SK-N-SH treated with all-trans-retinoic acid at 6 μM for 48 hours (cell line): ENCODE measurements around the gene OR4N2.
"Not testable (repeated sequence)": the region's sequence is repeated elsewhere in the genome, so short reads cannot be mapped to it uniquely, and the experiment has no call there.

ENCODE experiments used
- ATAC-seq: fragments of 200-7000 bp; cut with Tn5 transposase; 3 replicates; pipeline ENCODE4 v1.9.1; 2020; ENCODE audit warnings: mild to moderate bottlenecking, moderate library complexity
- CREB5 ChIP-seq: fragments of 250-450 bp; sonication (Bioruptor Pico); IDR thresholded peaks from 2 replicates; pipeline ENCODE4 v1.5.1; 2020; ENCODE audit warnings: low read depth, mild to moderate bottlenecking, moderate library complexity
- CSDC2 ChIP-seq: fragments of 250-450 bp; sonication (Bioruptor Pico); IDR thresholded peaks from 2 replicates; pipeline ENCODE4 v1.5.0; 2020; ENCODE audit warnings: mild to moderate bottlenecking, moderate library complexity
- CSRNP3 ChIP-seq: fragments of 250-450 bp; sonication (Bioruptor Pico); IDR thresholded peaks from 2 replicates; pipeline ENCODE4 v1.5.1; 2021; ENCODE audit warnings: mild to moderate bottlenecking, moderate library complexity
- ESRRG ChIP-seq: fragments of 250-450 bp; sonication (Bioruptor Pico); IDR thresholded peaks from 2 replicates; pipeline ENCODE4 v1.6.1; 2021; ENCODE audit warnings: mild to moderate bottlenecking
- GLIS3 ChIP-seq: fragments of 250-450 bp; sonication (Bioruptor Pico); IDR thresholded peaks from 2 replicates; pipeline ENCODE4 v1.5.0; 2020; ENCODE audit warnings: mild to moderate bottlenecking, moderate library complexity
- ISL1 ChIP-seq: fragments of 250-450 bp; sonication (Bioruptor Pico); IDR thresholded peaks from 2 replicates; pipeline ENCODE4 v2.1.2; 2022; ENCODE audit warnings: mild to moderate bottlenecking, moderate library complexity
- OSR1 ChIP-seq: fragments of 250-450 bp; sonication (Bioruptor Pico); IDR thresholded peaks from 2 replicates; pipeline ENCODE4 v1.8.0; 2022; ENCODE audit warnings: moderate library complexity, mild to moderate bottlenecking, inconsistent platforms
- PATZ1 ChIP-seq: fragments of 250-450 bp; sonication (Bioruptor Pico); IDR thresholded peaks from 2 replicates; pipeline ENCODE4 v1.8.0; 2020; ENCODE audit warnings: mild to moderate bottlenecking, moderate library complexity, borderline replicate concordance
- PPARA ChIP-seq: fragments of 250-450 bp; sonication (Bioruptor Pico); IDR thresholded peaks from 2 replicates; pipeline ENCODE4 v1.5.0; 2020; ENCODE audit warnings: mild to moderate bottlenecking, borderline replicate concordance
- SNAI2 ChIP-seq: fragments of 250-450 bp; sonication (Bioruptor Pico); IDR thresholded peaks from 2 replicates; pipeline ENCODE4 v1.5.0; 2020; ENCODE audit warnings: mild to moderate bottlenecking, moderate library complexity
- TCF4 ChIP-seq: fragments of 250-450 bp; sonication (Bioruptor Pico); IDR thresholded peaks from 2 replicates; pipeline ENCODE4 v1.8.0; 2021; ENCODE audit warnings: mild to moderate bottlenecking, moderate library complexity, borderline replicate concordance
- TOX ChIP-seq: fragments of 250-450 bp; sonication (Bioruptor Pico); IDR thresholded peaks from 2 replicates; pipeline ENCODE4 v1.8.0; 2021; ENCODE audit warnings: mild to moderate bottlenecking, moderate library complexity, borderline replicate concordance
- TSHZ2 ChIP-seq: fragments of 250-450 bp; sonication (Bioruptor Pico); IDR thresholded peaks from 2 replicates; pipeline ENCODE4 v1.5.0; 2020; ENCODE audit warnings: mild to moderate bottlenecking, moderate library complexity
- ZFP30 ChIP-seq: fragments of 450-650 bp; formaldehyde crosslinking; IDR thresholded peaks from 2 replicates; pipeline ENCODE4 v1.5.0; 2022; ENCODE audit warnings: mild to moderate bottlenecking, moderate library complexity
- ZNF565 ChIP-seq: fragments of 450-650 bp; formaldehyde crosslinking; conservative IDR thresholded peaks from 2 replicates; pipeline ENCODE4 v1.5.0; 2020; ENCODE audit warnings: low read depth, mild to moderate bottlenecking, moderate library complexity
- ZNF70 ChIP-seq: fragments of 450-650 bp; formaldehyde crosslinking; IDR thresholded peaks from 2 replicates; pipeline ENCODE4 v1.5.0; 2020; ENCODE audit warnings: mild to moderate bottlenecking, moderate library complexity

Gene OR4N2

GRCh38 chr14:19775587-19775986 is 28.0 kb upstream of the OR4N2 start (continued):
- TF ChIP-seq TSHZ2 (CRISPR knock-in tag) (no peak), ZNF565 (CRISPR knock-in tag) (no peak), CSDC2 (CRISPR knock-in tag) (no peak)

- ATAC-seq: not testable (repeated sequence)
Measured at GRCh38 chr14:19785848-19786247, 17.7 kb upstream of the OR4N2 start.

- ATAC-seq: not testable (repeated sequence)
Measured at GRCh38 chr14:19787318-19787717, 16.3 kb upstream of the OR4N2 start.

- ATAC-seq: not testable (repeated sequence)
Measured at GRCh38 chr14:19788150-19788549, 15.4 kb upstream of the OR4N2 start.

- TF ChIP-seq ZNF70 (CRISPR knock-in tag): peak; percentile 94
- ATAC-seq: not testable (repeated sequence)
Measured at GRCh38 chr14:19796520-19797108, 7.0 kb upstream of the OR4N2 start.

GRCh38 chr14:19799880-19800279 is 3.7 kb upstream of the OR4N2 start:
- TF ChIP-seq PATZ1 (CRISPR knock-in tag): no peak
- no peak for TF ChIP-seq ZFP30 (CRISPR knock-in tag)
- TF ChIP-seq SNAI2 (CRISPR knock-in tag): no peak
- TF ChIP-seq TOX (CRISPR knock-in tag): no peak
- no peak for TF ChIP-seq ISL1 (CRISPR knock-in tag)
- TF ChIP-seq PPARA: no peak
- no peak for TF ChIP-seq ZNF565 (CRISPR knock-in tag)
- TF ChIP-seq ESRRG: no peak
- no peak for TF ChIP-seq CSRNP3 (CRISPR knock-in tag)
- TF ChIP-seq GLIS3 (CRISPR knock-in tag): no peak
- TF ChIP-seq CREB5 (CRISPR knock-in tag): no peak
- no peak for TF ChIP-seq OSR1 (CRISPR knock-in tag)
- TF ChIP-seq TCF4 (CRISPR knock-in tag): no peak
- no peak; the same call in 2 of the 3 replicates for ATAC-seq
